DND-41 (cell line): ENCODE data around the gene TMED5.

Source experiments
- EZH2 ChIP-seq: IDR thresholded peaks from 3 replicates; pipeline ENCODE4 v1.6.1; 2012; ENCODE audit warnings: borderline replicate concordance, low read depth, mild to moderate bottlenecking, moderate library complexity, low read length, inconsistent platforms; ENCODE audit not compliant: severe bottlenecking
- TF ChIP-seq, protein P1 (sequence below): IDR thresholded peaks from 2 replicates; pipeline ENCODE4 v1.5.1; 2012; ENCODE audit warnings: borderline replicate concordance, low read length, moderate library complexity, mild to moderate bottlenecking; ENCODE audit not compliant: poor library complexity, severe bottlenecking; ENCODE audit errors: extremely low read depth

DNA sequence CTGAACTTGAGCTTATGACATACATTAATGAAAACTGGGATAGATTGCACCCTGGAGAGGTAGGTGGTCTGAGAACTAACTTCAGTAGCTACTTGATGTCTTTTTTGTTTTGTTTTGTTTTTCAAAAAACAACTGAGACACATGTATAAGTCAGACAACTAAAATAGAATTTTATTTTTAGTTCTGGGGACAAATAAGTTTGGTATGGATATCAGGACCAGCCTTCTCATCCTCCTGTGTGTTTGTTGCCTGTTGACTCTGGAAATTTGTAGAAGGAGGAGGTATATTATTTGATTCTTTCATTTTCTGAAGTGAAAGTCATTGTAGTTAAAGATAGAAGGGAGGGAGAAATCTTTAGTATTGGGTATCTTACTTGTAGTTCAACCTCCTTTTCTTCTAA lies 59.6 kb downstream of the TMED5 start:
- TF ChIP-seq, protein P1, sequence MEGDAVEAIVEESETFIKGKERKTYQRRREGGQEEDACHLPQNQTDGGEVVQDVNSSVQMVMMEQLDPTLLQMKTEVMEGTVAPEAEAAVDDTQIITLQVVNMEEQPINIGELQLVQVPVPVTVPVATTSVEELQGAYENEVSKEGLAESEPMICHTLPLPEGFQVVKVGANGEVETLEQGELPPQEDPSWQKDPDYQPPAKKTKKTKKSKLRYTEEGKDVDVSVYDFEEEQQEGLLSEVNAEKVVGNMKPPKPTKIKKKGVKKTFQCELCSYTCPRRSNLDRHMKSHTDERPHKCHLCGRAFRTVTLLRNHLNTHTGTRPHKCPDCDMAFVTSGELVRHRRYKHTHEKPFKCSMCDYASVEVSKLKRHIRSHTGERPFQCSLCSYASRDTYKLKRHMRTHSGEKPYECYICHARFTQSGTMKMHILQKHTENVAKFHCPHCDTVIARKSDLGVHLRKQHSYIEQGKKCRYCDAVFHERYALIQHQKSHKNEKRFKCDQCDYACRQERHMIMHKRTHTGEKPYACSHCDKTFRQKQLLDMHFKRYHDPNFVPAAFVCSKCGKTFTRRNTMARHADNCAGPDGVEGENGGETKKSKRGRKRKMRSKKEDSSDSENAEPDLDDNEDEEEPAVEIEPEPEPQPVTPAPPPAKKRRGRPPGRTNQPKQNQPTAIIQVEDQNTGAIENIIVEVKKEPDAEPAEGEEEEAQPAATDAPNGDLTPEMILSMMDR = no peak
- no peak for TF ChIP-seq EZH2
